ENCODE measurements around the gene GH2. TPM values are rescaled to one million over a fixed set of nuclear protein-coding genes. Genes with fewer than 3 reads are reported as not detected.
A peak's percentile ranks its signal among the peaks of the same experiment; 100 is the strongest.

The GH2 gene
- total and polyA plus RNA-seq, 2 experiments from 2014 or later: 0.59 to 2.3 TPM

GRCh38 chr17:63833026-63833740, 48.6 kb downstream of the GH2 start:
- H3K4me3 Mint-ChIP-seq: no peak overlapping the region
- no peak overlapping the region for H3K27ac Mint-ChIP-seq
- peaks cover 13% of the 10 kb centered on the region; the same call in 1 of the 2 replicates for H3F3A ChIP-seq (replicated peaks; ENCODE audit: low read depth)
- no peaks in the 10 kb centered on the region for H3K27me3 ChIP-seq (ENCODE audit: insufficient read depth)
- peaks cover 17% of the 10 kb centered on the region for H4K20me1 ChIP-seq (replicated peaks; ENCODE audit: insufficient read depth)
- TF ChIP-seq JUNB (IDR thresholded peaks at IDR 0.05; ENCODE audit: unreplicated experiment): no peak
- peak; percentile 22; the same call in 1 of the 2 replicates for TF ChIP-seq POLR2AphosphoS5 (IDR thresholded peaks at IDR 0.05; ENCODE audit: low read depth)
- no peak overlapping the region for H2AFZ ChIP-seq
- H3K36me3 ChIP-seq (ENCODE audit: insufficient read depth): peaks cover 41% of the 10 kb centered on the region
- peaks cover 2% of the 10 kb centered on the region; the same call in 1 of the 2 replicates for H3K4me1 ChIP-seq (ENCODE audit: insufficient read depth)
- no peaks in the 10 kb centered on the region for H3K9me2 ChIP-seq (ENCODE audit: insufficient read depth)
- ATAC-seq (no peak), DNase-seq (ENCODE audit: low spot score) (no peak)
- H3K4me1 Mint-ChIP-seq: peaks cover 14% of the 10 kb centered on the region
- H3K4me3 ChIP-seq: no peak overlapping the region
- peaks cover 29% of the 10 kb centered on the region for H3K79me2 ChIP-seq (replicated peaks; ENCODE audit: insufficient read depth)
- peaks cover 87% of the 10 kb centered on the region for H3K36me3 Mint-ChIP-seq (ENCODE audit: low read depth)
- peaks cover 24% of the 10 kb centered on the region for H3K27me3 Mint-ChIP-seq (ENCODE audit: insufficient read depth, low read depth, poor library complexity)
- no peak overlapping the region for H3K4me2 ChIP-seq
- H3K27ac ChIP-seq (ENCODE audit: low read depth): no peak overlapping the region
- no peaks in the 10 kb centered on the region for H3K9me3 Mint-ChIP-seq

GRCh38 chr17:63832455-63832854, 49.3 kb downstream of the GH2 start:
- Mint-ChIP-seq H3K4me1 (peaks cover 15% of the 10 kb centered on the region), H3K9me3 (no peaks in the 10 kb centered on the region), H3K4me3 (no peak overlapping the region), H3K36me3 (ENCODE audit: low read depth) (peaks cover 94% of the 10 kb centered on the region), H3K27ac (peak overlapping the region; percentile 70), H3K27me3 (ENCODE audit: insufficient read depth, low read depth, poor library complexity) (peaks cover 25% of the 10 kb centered on the region)
- Histone ChIP-seq H3K27me3 (ENCODE audit: insufficient read depth) (no peaks in the 10 kb centered on the region), H3K9me2 (ENCODE audit: insufficient read depth) (no peaks in the 10 kb centered on the region), H3K36me3 (ENCODE audit: insufficient read depth) (peaks cover 41% of the 10 kb centered on the region), H3K4me2 (no peak overlapping the region), H3K79me2 (replicated peaks; ENCODE audit: insufficient read depth) (peaks cover 28% of the 10 kb centered on the region), H3F3A (replicated peaks; ENCODE audit: low read depth) (peaks cover 13% of the 10 kb centered on the region; the same call in 1 of the 2 replicates), H2AFZ (no peak overlapping the region), H3K27ac (ENCODE audit: low read depth) (no peak overlapping the region), H3K4me1 (ENCODE audit: insufficient read depth) (no peaks in the 10 kb centered on the region; the same call in 1 of the 2 replicates), H4K20me1 (replicated peaks; ENCODE audit: insufficient read depth) (peaks cover 20% of the 10 kb centered on the region), H3K4me3 (no peak overlapping the region)
- ATAC-seq (no peak), DNase-seq (ENCODE audit: low spot score) (peak; percentile 30)
- no peak for TF ChIP-seq STAT1 (IDR thresholded peaks at IDR 0.05; ENCODE audit: unreplicated experiment)
- TF ChIP-seq ETS1 (IDR thresholded peaks at IDR 0.05): no peak
- TF ChIP-seq ZNF331 (CRISPR knock-in tag; IDR thresholded peaks at IDR 0.05; ENCODE audit: low read depth): no peak
- no peak for TF ChIP-seq POLR2AphosphoS5 (IDR thresholded peaks at IDR 0.05; ENCODE audit: low read depth)
- TF ChIP-seq EZH2phosphoT487 (IDR thresholded peaks at IDR 0.05; ENCODE audit: unreplicated experiment): no peak
- TF ChIP-seq ZNF462 (CRISPR knock-in tag; IDR thresholded peaks at IDR 0.05): no peak
- TF ChIP-seq JUNB (IDR thresholded peaks at IDR 0.05; ENCODE audit: unreplicated experiment): no peak
- TF ChIP-seq CREB1 (CRISPR knock-in tag; IDR thresholded peaks at IDR 0.05; ENCODE audit: low read depth): no peak
- no peak for TF ChIP-seq EZH2 (IDR thresholded peaks at IDR 0.05; ENCODE audit: low read depth, unreplicated experiment)

Data from GM23338 (cell line).